ENCODE results near the gene NR4A3.

DNA sequence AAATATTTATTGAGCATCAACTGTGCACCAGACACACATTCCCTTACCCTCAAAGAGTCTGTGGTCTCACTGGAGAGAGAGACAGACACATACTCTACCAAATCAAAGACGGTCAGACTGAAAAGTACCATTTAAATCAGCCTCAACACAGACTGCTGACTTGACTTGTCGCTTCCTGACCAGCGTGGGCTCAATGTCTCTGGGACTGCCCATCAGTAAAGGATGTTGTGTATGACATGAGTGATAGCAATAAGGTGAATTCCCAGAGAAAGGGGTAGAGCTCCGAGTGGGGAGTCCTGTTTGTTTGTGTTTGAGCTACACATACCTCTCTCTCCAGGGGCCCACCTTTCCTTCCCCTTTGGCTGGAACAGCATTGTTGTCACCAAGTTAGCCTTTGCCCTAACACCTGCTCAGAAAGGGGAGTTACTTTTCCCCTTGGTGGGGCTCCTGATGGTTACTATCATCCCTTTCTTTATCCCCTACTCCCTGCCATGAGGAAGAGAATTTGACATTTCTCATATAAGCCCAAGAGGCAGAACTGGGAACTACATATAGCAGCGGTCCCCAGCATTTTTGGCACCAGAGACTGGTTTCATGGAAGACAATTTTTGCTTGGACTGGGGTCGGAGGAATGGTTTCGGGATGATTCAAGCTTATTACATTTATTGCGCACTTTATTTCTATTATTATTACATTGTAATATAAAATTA lies 33.9 kb downstream of the NR4A3 start:
- TF ChIP-seq EZH2 (optimal IDR thresholded peaks at IDR 0.05; ENCODE audit: low read depth, low read length) (no peak), CTCF (IDR thresholded peaks at IDR 0.05; ENCODE audit: low read length) (no peak)
